Limb (tissue), 2 donors: ENCODE data around the gene PRSS50.

Experiments
- DNase-seq, 2 donors: peaks; one replicate each; pipeline ENCODE4 v3.0.0-alpha.2; 2016; ENCODE audit errors: extremely low spot score in 2 of 2

Gene PRSS50

GRCh38 chr3:46670000-46670890 is 47.4 kb downstream of the PRSS50 start:
- peak in 1 of 2 donors; percentile 14 for DNase-seq

DNA sequence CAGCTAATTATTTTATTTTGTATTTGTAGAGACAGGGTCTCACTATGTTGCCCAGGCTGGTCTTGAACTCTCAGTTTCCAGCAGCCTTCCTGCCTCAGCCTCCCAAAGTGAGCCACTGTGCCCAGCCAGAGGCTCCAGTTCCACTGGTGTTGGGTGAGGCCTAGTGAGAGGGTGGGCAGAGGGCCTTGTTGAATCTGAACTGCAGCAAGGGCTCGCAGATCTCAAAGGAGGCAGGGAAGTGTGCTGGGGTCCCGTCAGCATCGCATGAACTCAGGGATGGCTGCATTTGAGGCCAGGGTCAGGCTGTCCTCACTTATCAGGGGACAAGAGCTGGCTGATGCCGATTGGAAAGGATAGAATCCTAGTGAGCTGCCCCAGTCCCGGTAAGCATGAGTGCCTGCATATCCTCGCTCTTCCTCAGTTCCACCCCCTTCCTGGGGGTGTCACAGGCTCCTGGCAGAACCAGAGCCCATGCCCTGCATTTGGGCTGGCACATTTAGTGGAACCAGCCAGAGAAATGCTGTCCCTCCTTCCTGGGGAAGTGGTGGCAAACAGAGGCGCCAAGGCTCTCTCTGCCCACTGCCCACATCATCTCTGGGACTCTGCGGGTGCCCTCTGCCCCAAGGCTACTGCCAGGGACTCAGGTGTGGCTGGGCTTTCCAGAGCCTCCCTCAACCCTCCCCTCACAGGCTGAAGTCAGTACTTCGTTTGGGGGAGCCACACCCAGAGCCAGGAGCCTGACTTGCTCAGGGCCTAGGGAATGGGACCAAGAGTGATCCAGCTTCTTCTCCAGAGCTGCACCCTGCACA is 48.3 kb downstream of the PRSS50 start:
- peak in 1 of 2 donors; percentile 12 for DNase-seq

GRCh38 chr3:46668591-46668990 is 49.1 kb downstream of the PRSS50 start:
- DNase-seq, result peak in 1 of 2 donors; percentile 14

DNA sequence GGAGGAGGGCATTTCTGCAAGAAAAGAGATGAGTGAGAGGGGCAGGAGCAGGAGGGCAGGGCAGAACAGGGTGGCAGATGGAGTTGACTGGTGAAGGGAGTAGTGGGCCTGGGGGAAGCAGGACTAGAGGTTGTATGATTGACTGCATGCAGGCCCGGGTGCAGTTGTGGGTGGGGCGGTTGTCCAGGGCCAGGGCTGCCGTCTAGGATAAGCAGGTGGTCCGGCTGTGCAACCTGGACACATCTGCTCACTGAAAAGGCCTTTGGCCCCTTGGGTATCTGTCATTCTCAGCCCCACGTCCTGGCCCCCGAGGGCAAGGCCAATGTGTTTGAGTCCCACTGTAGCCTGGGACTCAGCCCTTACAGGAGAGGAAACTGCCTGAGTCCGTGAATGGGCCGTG is 49.6 kb downstream of the PRSS50 start:
- peak in 1 of 2 donors; percentile 17 for DNase-seq

DNA sequence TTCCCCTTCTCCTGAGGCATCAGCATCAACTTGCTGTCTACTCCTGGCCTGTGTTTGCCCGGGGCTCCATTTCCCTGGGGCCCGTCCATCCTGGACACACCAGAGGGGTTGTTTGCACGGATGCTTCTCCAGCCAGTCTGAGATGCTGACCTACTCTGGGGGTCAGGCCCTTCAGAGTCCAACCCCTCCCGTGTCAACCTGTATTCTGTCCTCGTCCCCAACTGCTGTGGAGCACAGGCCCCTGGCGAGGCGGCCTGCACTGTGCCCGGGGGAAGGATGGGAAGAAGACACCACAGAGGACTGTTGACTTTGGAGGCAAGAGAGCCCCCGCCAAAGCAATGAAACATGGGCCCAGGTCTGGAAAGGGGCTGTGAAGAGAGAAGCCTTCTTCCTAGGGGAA is 50.0 kb downstream of the PRSS50 start:
- DNase-seq, result peak in 1 of 2 donors; percentile 13

DNA sequence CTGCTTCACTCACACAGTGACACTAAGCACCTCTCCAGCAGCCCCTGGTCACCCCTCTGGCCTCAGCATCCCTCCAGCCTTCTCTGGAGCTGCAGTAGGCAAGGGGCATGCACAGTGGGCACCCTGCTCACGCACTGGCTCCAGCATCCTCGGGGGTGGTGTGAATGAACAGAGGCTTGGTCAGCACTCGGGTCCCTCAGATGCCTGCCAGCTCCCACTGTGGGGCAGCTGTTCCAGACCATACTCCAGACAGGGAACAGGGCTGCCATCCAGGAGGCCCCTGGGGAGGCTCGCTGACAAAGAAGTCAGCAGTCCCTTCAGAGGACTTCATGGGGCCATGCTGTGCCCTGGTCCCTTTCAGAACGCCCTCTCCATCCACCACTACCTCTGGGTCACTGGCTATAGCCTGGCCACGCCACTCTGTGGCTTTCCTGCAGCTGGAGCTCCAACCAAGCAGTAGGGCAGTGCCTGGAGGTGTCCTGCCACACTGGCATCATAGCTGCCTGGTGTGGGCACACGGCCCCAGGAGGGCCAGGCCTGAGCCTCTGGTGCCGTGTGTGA is 50.5 kb downstream of the PRSS50 start:
- DNase-seq, result peak in 1 of 2 donors; percentile 24

- DNase-seq, result peak in 1 of 2 donors; percentile 19
These were observed 51.2 kb downstream of the PRSS50 start for GRCh38 chr3:46666453-46666845.

DNA sequence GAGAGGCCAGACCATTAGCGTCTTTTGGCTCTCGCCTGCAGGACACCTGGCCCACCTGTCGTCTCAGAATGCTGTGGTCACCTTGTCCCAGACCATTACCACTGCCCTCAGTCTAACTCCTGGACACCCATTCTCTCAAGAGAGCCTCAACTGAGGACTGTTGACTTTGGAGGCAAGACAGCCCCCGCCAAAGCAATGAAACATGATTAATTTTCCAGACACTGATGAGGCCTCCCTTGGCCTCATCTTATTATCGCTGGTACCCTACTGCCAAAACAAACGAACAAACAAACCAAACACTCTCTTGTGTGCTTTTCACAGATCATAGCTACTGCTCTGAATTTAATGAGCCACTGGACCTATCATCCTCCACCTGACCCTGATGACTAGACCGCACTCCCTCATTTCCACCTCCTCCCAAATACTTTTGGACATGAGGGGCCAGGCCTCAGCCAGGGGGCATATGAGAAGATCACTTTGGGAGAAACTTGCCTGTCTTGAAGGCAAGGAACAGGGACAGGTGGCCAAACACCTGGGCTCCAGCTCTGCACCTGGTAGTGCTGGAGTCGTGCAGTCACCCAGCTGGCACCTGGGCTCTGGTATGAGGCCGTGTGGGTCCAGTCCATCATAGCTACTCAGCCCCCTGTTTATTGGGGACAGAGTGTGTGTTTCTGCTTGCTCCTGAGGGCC is 51.8 kb downstream of the PRSS50 start:
- peak in 1 of 2 donors; percentile 19 for DNase-seq

GRCh38 chr3:46664971-46665762 is 52.5 kb downstream of the PRSS50 start:
- DNase-seq, result peak in 1 of 2 donors; percentile 20

DNA sequence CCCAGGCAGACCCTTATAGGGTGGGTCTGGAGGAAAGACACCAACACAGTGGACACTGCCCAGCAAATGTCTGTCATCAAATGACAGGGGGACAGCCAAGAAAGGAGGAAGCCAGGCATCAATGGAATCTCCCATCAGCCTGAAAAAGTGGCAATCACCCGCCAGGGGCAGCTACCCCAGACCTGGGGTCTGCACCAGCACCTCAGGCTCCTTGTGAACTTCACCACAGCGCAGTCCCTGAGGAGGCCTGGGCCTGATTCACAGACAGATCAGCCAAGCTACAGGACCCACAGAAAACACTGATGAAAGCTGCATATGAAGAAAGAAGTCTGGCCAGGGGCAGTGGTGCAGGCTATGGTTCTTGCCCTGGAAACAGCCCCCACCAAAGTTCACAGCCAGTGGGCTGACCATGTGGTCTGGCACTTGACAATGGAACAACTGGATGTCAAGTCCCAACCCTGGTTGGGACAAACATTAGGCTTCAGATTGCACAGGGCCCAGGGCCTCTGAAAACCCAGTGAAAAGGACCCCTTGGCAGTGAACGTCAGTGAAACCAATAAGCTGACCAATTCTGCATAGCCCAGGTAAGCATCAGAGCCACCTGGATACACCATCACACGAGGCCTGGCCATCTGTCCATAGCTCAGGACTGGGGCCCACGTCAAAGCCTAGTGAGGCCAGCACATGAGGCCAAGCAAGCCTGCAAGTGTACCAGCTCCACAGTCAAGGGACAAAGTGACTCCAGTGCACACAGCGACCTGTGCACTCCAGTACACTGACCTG is 53.3 kb downstream of the PRSS50 start:
- peak in 1 of 2 donors; percentile 25 for DNase-seq

- peak in 1 of 2 donors; percentile 32 for DNase-seq
These were observed 54.0 kb downstream of the PRSS50 start for GRCh38 chr3:46663591-46664135.

DNA sequence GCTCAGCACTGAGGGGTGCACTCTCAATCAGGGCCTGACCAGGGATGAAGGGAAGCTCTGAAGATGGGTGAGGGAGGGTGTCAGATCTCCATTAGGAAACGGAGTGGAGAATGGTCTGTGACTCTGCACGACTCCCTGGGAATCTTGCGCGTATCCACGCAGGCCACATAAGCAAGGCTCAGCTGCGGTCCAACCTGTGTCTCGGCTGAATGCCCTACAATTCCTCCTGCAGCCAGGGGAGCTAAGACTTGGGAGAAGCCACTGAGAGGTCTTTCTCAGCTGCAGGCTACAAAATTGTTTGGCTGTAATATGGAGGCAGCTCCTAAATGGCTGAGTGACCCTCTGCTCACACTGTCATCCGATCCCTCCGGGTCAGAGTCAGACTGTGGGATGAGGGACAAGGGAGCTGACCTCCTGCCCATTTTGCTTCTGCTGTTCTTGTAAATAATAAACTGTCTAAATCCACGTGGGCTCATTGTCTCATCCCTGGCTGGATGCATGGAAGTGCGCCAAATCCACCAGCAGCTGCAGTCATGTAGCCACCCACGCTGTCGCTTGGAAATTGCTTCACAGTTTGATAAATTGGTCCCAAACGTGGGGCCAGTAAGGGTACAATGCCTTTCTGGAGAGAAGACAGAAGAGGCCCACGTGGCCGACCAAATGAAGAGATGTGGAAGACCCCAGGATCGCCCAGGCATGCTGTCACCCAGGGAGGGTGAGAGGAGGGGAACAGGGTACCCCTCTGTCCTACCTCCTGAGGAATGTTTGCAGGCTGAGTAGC is 54.7 kb downstream of the PRSS50 start:
- peak; percentile 56 to 71 for DNase-seq
